ENCODE measurements around the gene PROCA1. TPM values are rescaled to one million over a fixed set of nuclear protein-coding genes. Genes with fewer than 3 reads are reported as not detected.

PROCA1 gene
- total and polyA plus RNA-seq, 9 of the 15 experiments (the other 6 are each of a cell fraction or from before 2014, with no cell fraction given) = 0.78 to 16.2 (median 5.6) TPM

DNA sequence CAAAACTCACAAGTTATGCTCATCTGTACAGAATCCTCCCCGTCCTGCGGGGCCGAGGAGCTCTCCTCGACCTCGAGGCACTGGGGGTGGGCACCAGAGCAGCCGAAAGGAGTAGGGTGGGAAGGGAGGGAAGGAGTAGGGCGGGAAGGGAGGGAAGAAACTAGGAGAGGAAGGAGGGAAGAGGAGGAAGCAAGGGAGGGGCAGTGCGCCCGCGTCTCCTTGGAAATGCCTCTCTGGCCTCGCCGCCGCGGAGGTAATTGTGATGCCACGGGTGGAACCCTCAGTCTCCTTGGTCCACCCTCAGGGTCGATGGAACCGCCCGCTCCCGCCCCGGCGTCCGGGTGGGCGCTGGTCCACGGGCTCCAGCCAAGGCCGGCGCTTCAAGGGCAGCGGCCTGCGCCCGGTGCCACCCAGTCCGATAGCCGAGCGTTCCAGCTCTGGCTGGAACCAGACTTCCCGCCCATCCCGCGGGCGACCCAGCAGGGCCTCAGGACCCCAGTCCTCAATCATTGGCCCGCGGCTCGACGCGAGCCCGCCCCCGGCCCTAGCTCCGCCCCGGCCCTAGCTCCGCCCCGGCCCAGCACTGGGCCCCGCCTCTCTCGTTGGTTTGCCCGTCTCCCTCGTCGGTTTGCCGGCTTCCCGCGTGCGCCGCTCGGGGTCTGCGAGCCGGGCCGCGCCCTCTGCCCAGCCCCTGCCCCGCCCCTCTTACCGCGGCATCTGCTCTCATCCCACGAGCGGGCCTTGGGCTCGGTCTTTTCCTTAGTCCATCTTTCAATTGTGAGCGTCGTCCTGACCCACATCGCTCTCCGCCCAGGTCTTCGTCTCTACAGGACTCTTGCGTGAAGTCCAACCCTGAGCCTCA is 596 bp downstream of the PROCA1 start (continued):
- TF ChIP-seq ZNF124 (CRISPR knock-in tag; IDR thresholded peaks at IDR 0.05) = no peak
- TF ChIP-seq ZNF717 (CRISPR knock-in tag; IDR thresholded peaks at IDR 0.05) = no peak
- TF ChIP-seq CSDE1 (IDR thresholded peaks at IDR 0.05) = 0 out of 4 replicates have a peak, but pooled peaks of 1 of the 2 experiments have one; percentile 37
- TF ChIP-seq HDAC8 (tag; IDR thresholded peaks at IDR 0.05) = peak; percentile 54; the same call in 1 of the 2 replicates
- TF ChIP-seq, protein P1, sequence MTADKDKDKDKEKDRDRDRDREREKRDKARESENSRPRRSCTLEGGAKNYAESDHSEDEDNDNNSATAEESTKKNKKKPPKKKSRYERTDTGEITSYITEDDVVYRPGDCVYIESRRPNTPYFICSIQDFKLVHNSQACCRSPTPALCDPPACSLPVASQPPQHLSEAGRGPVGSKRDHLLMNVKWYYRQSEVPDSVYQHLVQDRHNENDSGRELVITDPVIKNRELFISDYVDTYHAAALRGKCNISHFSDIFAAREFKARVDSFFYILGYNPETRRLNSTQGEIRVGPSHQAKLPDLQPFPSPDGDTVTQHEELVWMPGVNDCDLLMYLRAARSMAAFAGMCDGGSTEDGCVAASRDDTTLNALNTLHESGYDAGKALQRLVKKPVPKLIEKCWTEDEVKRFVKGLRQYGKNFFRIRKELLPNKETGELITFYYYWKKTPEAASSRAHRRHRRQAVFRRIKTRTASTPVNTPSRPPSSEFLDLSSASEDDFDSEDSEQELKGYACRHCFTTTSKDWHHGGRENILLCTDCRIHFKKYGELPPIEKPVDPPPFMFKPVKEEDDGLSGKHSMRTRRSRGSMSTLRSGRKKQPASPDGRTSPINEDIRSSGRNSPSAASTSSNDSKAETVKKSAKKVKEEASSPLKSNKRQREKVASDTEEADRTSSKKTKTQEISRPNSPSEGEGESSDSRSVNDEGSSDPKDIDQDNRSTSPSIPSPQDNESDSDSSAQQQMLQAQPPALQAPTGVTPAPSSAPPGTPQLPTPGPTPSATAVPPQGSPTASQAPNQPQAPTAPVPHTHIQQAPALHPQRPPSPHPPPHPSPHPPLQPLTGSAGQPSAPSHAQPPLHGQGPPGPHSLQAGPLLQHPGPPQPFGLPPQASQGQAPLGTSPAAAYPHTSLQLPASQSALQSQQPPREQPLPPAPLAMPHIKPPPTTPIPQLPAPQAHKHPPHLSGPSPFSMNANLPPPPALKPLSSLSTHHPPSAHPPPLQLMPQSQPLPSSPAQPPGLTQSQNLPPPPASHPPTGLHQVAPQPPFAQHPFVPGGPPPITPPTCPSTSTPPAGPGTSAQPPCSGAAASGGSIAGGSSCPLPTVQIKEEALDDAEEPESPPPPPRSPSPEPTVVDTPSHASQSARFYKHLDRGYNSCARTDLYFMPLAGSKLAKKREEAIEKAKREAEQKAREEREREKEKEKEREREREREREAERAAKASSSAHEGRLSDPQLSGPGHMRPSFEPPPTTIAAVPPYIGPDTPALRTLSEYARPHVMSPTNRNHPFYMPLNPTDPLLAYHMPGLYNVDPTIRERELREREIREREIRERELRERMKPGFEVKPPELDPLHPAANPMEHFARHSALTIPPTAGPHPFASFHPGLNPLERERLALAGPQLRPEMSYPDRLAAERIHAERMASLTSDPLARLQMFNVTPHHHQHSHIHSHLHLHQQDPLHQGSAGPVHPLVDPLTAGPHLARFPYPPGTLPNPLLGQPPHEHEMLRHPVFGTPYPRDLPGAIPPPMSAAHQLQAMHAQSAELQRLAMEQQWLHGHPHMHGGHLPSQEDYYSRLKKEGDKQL (CRISPR knock-in tag; IDR thresholded peaks at IDR 0.05; ENCODE audit: borderline replicate concordance) = no peak
- no peak for TF ChIP-seq SLC30A9 (CRISPR knock-in tag; IDR thresholded peaks at IDR 0.05)
- TF ChIP-seq, protein P2, sequence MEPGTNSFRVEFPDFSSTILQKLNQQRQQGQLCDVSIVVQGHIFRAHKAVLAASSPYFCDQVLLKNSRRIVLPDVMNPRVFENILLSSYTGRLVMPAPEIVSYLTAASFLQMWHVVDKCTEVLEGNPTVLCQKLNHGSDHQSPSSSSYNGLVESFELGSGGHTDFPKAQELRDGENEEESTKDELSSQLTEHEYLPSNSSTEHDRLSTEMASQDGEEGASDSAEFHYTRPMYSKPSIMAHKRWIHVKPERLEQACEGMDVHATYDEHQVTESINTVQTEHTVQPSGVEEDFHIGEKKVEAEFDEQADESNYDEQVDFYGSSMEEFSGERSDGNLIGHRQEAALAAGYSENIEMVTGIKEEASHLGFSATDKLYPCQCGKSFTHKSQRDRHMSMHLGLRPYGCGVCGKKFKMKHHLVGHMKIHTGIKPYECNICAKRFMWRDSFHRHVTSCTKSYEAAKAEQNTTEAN (CRISPR knock-in tag; IDR thresholded peaks at IDR 0.05) = peak; percentile 89
- no peak for TF ChIP-seq GATAD2B (IDR thresholded peaks at IDR 0.05; ENCODE audit: borderline replicate concordance)
- TF ChIP-seq FOXK1 (CRISPR knock-in tag; IDR thresholded peaks at IDR 0.05; ENCODE audit: borderline replicate concordance) = peak; percentile 45; the same call in 1 of the 2 replicates
- TF ChIP-seq MYBL2 (IDR thresholded peaks at IDR 0.05; ENCODE audit: low read depth) = no peak
- no peak for TF ChIP-seq MYBL2 (CRISPR knock-in tag; IDR thresholded peaks at IDR 0.05; ENCODE audit: borderline replicate concordance)
- TF ChIP-seq, protein P3, sequence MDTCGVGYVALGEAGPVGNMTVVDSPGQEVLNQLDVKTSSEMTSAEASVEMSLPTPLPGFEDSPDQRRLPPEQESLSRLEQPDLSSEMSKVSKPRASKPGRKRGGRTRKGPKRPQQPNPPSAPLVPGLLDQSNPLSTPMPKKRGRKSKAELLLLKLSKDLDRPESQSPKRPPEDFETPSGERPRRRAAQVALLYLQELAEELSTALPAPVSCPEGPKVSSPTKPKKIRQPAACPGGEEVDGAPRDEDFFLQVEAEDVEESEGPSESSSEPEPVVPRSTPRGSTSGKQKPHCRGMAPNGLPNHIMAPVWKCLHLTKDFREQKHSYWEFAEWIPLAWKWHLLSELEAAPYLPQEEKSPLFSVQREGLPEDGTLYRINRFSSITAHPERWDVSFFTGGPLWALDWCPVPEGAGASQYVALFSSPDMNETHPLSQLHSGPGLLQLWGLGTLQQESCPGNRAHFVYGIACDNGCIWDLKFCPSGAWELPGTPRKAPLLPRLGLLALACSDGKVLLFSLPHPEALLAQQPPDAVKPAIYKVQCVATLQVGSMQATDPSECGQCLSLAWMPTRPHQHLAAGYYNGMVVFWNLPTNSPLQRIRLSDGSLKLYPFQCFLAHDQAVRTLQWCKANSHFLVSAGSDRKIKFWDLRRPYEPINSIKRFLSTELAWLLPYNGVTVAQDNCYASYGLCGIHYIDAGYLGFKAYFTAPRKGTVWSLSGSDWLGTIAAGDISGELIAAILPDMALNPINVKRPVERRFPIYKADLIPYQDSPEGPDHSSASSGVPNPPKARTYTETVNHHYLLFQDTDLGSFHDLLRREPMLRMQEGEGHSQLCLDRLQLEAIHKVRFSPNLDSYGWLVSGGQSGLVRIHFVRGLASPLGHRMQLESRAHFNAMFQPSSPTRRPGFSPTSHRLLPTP (IDR thresholded peaks at IDR 0.05; ENCODE audit: borderline replicate concordance, extremely low read depth, insufficient read length) = no peak
- TF ChIP-seq, protein P4, sequence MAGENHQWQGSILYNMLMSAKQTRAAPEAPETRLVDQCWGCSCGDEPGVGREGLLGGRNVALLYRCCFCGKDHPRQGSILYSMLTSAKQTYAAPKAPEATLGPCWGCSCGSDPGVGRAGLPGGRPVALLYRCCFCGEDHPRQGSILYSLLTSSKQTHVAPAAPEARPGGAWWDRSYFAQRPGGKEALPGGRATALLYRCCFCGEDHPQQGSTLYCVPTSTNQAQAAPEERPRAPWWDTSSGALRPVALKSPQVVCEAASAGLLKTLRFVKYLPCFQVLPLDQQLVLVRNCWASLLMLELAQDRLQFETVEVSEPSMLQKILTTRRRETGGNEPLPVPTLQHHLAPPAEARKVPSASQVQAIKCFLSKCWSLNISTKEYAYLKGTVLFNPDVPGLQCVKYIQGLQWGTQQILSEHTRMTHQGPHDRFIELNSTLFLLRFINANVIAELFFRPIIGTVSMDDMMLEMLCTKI (IDR thresholded peaks at IDR 0.05; ENCODE audit: partially characterized antibody) = no peak
- TF ChIP-seq PHF21A (IDR thresholded peaks at IDR 0.05; ENCODE audit: borderline replicate concordance, low read depth) = 0 out of 2 replicates have a peak, but pooled peaks have one; percentile 41
- no peak for TF ChIP-seq TRIM28 (IDR thresholded peaks at IDR 0.05)
- no peak for TF ChIP-seq RHOXF2B (CRISPR knock-in tag; conservative IDR thresholded peaks at IDR 0.05)
